WTC11 (cell line): ENCODE data around the gene ZC3H8. TPM values are rescaled to one million over a fixed set of nuclear protein-coding genes. Genes with fewer than 3 reads are reported as not detected.

Experiments used
- ATAC-seq: fragments of 200-7000 bp; cut with Tn5 transposase; 2 replicates; pipeline ENCODE4 v1.10.0; 2021; ENCODE audit warnings: mild to moderate bottlenecking, moderate library complexity
- CTCF ChIA-PET: fragments of 300-600 bp; sonication (Branson Sonifier 250); formaldehyde crosslinking; loops from one replicate; lab custom pipeline; 2021; ENCODE audit warnings: antibody characterized with exemption; lab: Charles Lee
- POLR2A ChIA-PET: fragments of 350-600 bp; sonication (Branson Sonifier 250); formaldehyde crosslinking; loops from one replicate; lab custom pipeline; 2021; ENCODE audit warnings: antibody characterized with exemption; lab: Charles Lee
- DNase-seq: peaks from one replicate; pipeline ENCODE4 v3.0.0; 2021; ENCODE audit warnings: low spot score
- H3K27ac Mint-ChIP-seq: 2 replicates; pipeline ENCODE4 v1.8.0; 2021; ENCODE audit warnings: mixed read lengths
- H3K27me3 Mint-ChIP-seq: 2 replicates; pipeline ENCODE4 v1.8.0; 2021; ENCODE audit warnings: low read depth, mild to moderate bottlenecking, moderate library complexity, mixed read lengths
- H3K36me3 Mint-ChIP-seq: 2 replicates; pipeline ENCODE4 v1.8.0; 2021; ENCODE audit warnings: mixed read lengths
- H3K4me1 Mint-ChIP-seq: 2 replicates; pipeline ENCODE4 v1.8.0; 2022; ENCODE audit warnings: mixed read lengths
- H3K4me3 Mint-ChIP-seq: 2 replicates; pipeline ENCODE4 v1.8.0; 2021; ENCODE audit warnings: mild to moderate bottlenecking, moderate library complexity, mixed read lengths
- H3K9me3 Mint-ChIP-seq: 2 replicates; pipeline ENCODE4 v1.8.0; 2021; ENCODE audit warnings: mixed read lengths
- ATF2 ChIP-seq: sonication (generic); formaldehyde crosslinking; IDR thresholded peaks from 2 replicates; pipeline ENCODE4 v1.8.1; 2022; ENCODE audit warnings: low read depth, missing genetic modification reagents, borderline replicate concordance
- CREB1 ChIP-seq: sonication (generic); formaldehyde crosslinking; IDR thresholded peaks from 2 replicates; pipeline ENCODE4 v1.8.0; 2023; ENCODE audit warnings: mild to moderate bottlenecking, missing genetic modification reagents
- CTCF ChIP-seq: fragments of 200-600 bp; IDR thresholded peaks from 2 replicates; pipeline ENCODE4 v1.8.0; 2022; ENCODE audit warnings: antibody characterized with exemption
- FOXP4 ChIP-seq: sonication (generic); formaldehyde crosslinking; IDR thresholded peaks from 2 replicates; pipeline ENCODE4 v1.8.0; 2022; ENCODE audit warnings: mild to moderate bottlenecking, missing genetic modification reagents
- GTF2I ChIP-seq: fragments of 250-450 bp; sonication (Bioruptor Pico); conservative IDR thresholded peaks from 2 replicates; pipeline ENCODE4 v1.4.0; 2021; ENCODE audit warnings: mild to moderate bottlenecking
- IRF2 ChIP-seq: sonication (generic); formaldehyde crosslinking; IDR thresholded peaks from 2 replicates; pipeline ENCODE4 v1.8.0; 2022; ENCODE audit warnings: low read depth, missing genetic modification reagents, borderline replicate concordance
- NR1H2 ChIP-seq: sonication (generic); formaldehyde crosslinking; IDR thresholded peaks from 2 replicates; pipeline ENCODE4 v1.9.0; 2021; ENCODE audit warnings: mild to moderate bottlenecking, moderate library complexity, missing genetic modification reagents
- RELA ChIP-seq: sonication (generic); formaldehyde crosslinking; IDR thresholded peaks from 2 replicates; pipeline ENCODE4 v1.8.1; 2022; ENCODE audit warnings: missing genetic modification reagents, mild to moderate bottlenecking, borderline replicate concordance
- SOX15 ChIP-seq: fragments of 250-450 bp; sonication (Bioruptor Pico); IDR thresholded peaks from 2 replicates; pipeline ENCODE4 v1.9.0; 2021; ENCODE audit warnings: mild to moderate bottlenecking
- STAT6 ChIP-seq: sonication (generic); formaldehyde crosslinking; conservative IDR thresholded peaks from 2 replicates; pipeline ENCODE4 v1.8.1; 2023; ENCODE audit warnings: mild to moderate bottlenecking, low read depth, missing genetic modification reagents, moderate library complexity
- USF1 ChIP-seq: sonication (generic); formaldehyde crosslinking; IDR thresholded peaks from 2 replicates; pipeline ENCODE4 v1.8.0; 2022; ENCODE audit warnings: mild to moderate bottlenecking, missing genetic modification reagents
- ZBTB43 ChIP-seq: sonication (generic); formaldehyde crosslinking; IDR thresholded peaks from 2 replicates; pipeline ENCODE4 v1.8.1; 2023; ENCODE audit warnings: mild to moderate bottlenecking, missing genetic modification reagents
- ZNF219 ChIP-seq: sonication (generic); formaldehyde crosslinking; IDR thresholded peaks from 2 replicates; pipeline ENCODE4 v1.8.0; 2023; ENCODE audit warnings: missing genetic modification reagents, mild to moderate bottlenecking, borderline replicate concordance
- ZNF232 ChIP-seq: sonication (generic); formaldehyde crosslinking; IDR thresholded peaks from 2 replicates; pipeline ENCODE4 v1.8.0; 2022; ENCODE audit warnings: mild to moderate bottlenecking, missing genetic modification reagents
- ZNF317 ChIP-seq: sonication (generic); formaldehyde crosslinking; IDR thresholded peaks from 2 replicates; pipeline ENCODE4 v1.8.1; 2023; ENCODE audit warnings: low read depth, mild to moderate bottlenecking, moderate library complexity, missing genetic modification reagents, borderline replicate concordance
- ZNF671 ChIP-seq: fragments of 250-450 bp; sonication (Bioruptor Pico); IDR thresholded peaks from 2 replicates; pipeline ENCODE4 v1.8.0; 2021; ENCODE audit warnings: mild to moderate bottlenecking
- ZSCAN18 ChIP-seq: fragments of 250-450 bp; sonication (Bioruptor Pico); IDR thresholded peaks from 2 replicates; pipeline ENCODE4 v2.1.2; 2022; ENCODE audit warnings: mild to moderate bottlenecking, moderate library complexity
- total RNA-seq: library from RNA; stranded (reverse); gene quantifications from 3 replicates; pipeline ENCODE4 v1.2.3, GENCODE V29; 2021

ZC3H8 gene
- total RNA-seq, 1 experiment from 2014 or later = 5.7 TPM

GRCh38 chr2:112175958-112176573, 78.8 kb downstream of the ZC3H8 start:
- H3K4me3 Mint-ChIP-seq = no peak overlapping the region
- no peak for ATAC-seq
- H3K27me3 Mint-ChIP-seq = peaks cover 21% of the 10 kb centered on the region
- TF ChIP-seq RELA (CRISPR knock-in tag) = no peak
- DNase-seq = no peak
- CTCF ChIA-PET = no interaction called here
- H3K4me1 Mint-ChIP-seq = no peaks in the 10 kb centered on the region
- peaks cover 10% of the 10 kb centered on the region for H3K9me3 Mint-ChIP-seq
- no peaks in the 10 kb centered on the region for H3K36me3 Mint-ChIP-seq
- POLR2A ChIA-PET = no interaction called here
- H3K27ac Mint-ChIP-seq = no peak overlapping the region

GRCh38 chr2:112175333-112175732, 79.5 kb downstream of the ZC3H8 start:
- Mint-ChIP-seq H3K4me1 (no peaks in the 10 kb centered on the region), H3K27ac (no peak overlapping the region), H3K36me3 (no peaks in the 10 kb centered on the region), H3K27me3 (peaks cover 14% of the 10 kb centered on the region), H3K9me3 (peaks cover 7% of the 10 kb centered on the region), H3K4me3 (no peak overlapping the region)
- ChIA-PET CTCF (no interaction called here), POLR2A (no interaction called here)
- DNase-seq = no peak
- ATAC-seq = no peak
- TF ChIP-seq ZSCAN18 (no peak), ZBTB43 (CRISPR knock-in tag) (no peak), USF1 (CRISPR knock-in tag) (no peak), ZNF232 (CRISPR knock-in tag) (no peak), CREB1 (no peak), STAT6 (CRISPR knock-in tag) (no peak)

GRCh38 chr2:112174383-112174782, 80.5 kb downstream of the ZC3H8 start:
- POLR2A ChIA-PET = no interaction called here
- no peak for DNase-seq
- CTCF ChIA-PET = no interaction called here
- peaks cover 5% of the 10 kb centered on the region for H3K27me3 Mint-ChIP-seq
- no peaks in the 10 kb centered on the region for H3K36me3 Mint-ChIP-seq
- no peak overlapping the region for H3K27ac Mint-ChIP-seq
- no peak overlapping the region for H3K4me3 Mint-ChIP-seq
- ATAC-seq = no peak
- H3K9me3 Mint-ChIP-seq = peaks cover 5% of the 10 kb centered on the region; the same call in 1 of the 2 replicates
- H3K4me1 Mint-ChIP-seq = peaks cover under 1% of the 10 kb centered on the region; the same call in 1 of the 2 replicates
- TF ChIP-seq ATF2 (CRISPR knock-in tag) = no peak
- TF ChIP-seq USF1 (CRISPR knock-in tag) = no peak
- TF ChIP-seq SOX15 (CRISPR knock-in tag) = no peak
- no peak for TF ChIP-seq NR1H2 (CRISPR knock-in tag)
- no peak for TF ChIP-seq GTF2I (CRISPR knock-in tag)
- TF ChIP-seq FOXP4 = no peak
- TF ChIP-seq ZNF317 (CRISPR knock-in tag) = no peak
- no peak for TF ChIP-seq IRF2
- TF ChIP-seq ZNF671 (CRISPR knock-in tag) = no peak
- no peak for TF ChIP-seq ZNF219 (CRISPR knock-in tag)
- TF ChIP-seq CTCF = no peak
